HG02938 (cell line): ENCODE measurements around the gene ZMIZ1.

ENCODE experiments used
- ATAC-seq: cut with Tn5 transposase; IDR thresholded peaks from one replicate; pipeline ENCODE4 v1.9.1; 2021; ENCODE audit warnings: mild to moderate bottlenecking, moderate library complexity; ENCODE audit not compliant: unreplicated experiment

Gene ZMIZ1

DNA sequence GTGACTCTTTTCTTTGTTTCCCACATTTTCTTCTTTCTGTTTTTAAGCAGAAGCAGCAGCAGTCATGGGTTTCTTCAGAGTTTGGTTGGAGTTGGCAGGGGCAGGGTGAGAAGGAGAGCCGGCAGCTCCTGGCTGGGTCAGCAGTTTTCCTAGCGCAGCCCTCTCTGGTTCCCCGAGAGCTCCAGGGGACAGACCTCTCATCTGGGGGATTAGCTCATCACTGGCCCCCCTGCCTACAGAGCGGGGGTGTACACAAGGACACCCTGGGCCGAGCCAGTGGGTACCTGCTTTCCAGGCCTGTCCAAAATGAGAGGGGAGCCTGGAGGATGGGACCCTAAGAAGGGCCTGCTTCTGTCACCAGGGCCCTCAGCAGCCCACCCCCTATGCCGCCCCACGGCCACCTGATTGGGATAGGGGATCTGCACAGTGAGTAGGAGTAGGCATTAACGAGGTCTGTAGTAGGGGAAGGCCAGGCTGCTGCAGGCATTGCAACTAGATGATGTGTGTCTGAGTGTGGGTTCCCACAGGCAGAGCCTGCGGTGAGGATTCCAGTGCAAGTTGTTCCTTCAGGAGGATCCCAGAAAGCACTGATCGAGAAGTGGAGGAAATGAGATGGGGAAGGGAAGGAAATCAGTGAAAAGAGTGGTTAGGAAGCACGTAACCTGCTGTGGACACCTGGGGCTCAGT is 155.6 kb downstream of the ZMIZ1 start:
- no peak for ATAC-seq

DNA sequence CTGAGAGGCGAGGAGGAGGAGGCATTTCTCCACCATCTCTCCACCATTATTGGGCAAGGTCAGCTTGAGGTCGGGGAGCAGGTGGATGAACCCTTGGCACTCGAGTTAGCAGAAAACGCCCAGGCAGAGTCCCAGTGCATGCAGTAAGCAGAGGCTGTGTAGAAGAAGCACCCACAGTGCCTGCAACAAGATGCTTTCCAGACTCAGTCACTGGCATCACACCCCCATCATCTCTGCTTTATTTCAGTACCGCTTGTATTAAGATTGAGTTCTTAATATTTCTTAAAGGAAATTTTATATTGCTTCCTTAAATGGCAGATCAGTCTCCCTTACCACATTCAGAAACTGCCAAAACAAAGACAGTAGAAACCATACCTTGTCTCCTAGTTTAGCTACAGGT is 156.2 kb downstream of the ZMIZ1 start:
- no peak for ATAC-seq

DNA sequence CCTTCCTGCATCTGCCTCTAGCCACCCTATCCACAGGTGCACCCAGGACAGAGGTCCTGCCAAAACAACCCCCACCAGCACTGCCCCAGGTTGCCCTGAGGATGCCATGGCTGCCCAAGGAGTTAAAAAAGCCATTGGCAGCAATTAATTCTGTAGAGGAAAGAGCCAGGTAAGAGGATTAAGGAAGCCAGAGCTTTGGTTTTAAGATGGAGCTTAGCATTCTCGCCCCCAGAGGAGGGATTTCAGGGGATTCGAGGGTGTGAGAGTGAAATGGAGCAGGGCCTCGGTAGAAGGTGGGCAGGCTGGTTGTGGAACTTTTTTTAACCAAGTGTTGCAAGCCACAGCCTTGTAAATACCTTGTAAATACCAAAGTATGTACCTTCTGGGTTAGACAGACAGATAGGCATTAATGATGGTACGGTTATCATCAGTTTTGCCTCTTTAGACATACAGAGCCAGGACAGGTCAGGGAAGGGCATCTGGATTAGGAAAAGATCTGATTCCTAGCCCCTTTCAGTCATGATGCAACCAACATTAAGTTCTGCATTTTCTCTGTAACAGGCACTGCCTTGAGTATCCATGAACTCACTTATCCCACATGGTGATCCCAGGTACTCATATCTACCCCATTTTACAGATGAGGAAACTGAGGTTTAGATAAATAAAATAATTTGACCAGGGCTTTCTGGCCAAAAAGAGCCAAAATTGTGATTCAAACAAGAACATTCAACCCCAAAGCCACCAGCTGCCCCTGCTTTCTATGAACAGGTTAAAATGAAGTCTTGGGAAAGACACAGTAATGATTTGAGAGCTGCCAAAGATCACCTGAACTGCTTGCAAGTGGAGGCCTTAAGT is 157.9 kb downstream of the ZMIZ1 start:
- ATAC-seq: no peak

DNA sequence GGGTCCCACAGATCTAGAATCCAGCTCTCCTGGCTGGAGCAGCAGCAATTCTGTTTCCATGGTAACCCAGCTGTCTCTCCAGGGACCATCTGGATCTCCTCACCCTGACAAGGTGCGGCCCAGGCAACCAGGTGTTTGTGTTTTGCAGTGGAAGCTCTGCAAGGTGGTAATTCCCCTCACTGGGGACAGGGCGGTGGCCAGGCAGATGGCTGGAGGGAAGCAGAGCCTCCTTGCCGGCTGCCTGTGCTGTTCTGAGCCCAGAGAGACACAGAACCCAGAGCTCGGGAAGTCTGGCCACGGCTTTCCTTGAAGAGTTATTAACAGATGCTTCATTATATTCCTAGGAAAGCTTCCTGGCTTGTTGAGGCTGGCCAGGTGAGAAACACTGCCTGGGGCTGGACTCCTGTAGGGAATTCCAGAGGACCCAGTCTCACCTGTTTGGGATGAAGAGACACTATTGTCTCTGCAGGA is 160.3 kb downstream of the ZMIZ1 start:
- no peak for ATAC-seq

DNA sequence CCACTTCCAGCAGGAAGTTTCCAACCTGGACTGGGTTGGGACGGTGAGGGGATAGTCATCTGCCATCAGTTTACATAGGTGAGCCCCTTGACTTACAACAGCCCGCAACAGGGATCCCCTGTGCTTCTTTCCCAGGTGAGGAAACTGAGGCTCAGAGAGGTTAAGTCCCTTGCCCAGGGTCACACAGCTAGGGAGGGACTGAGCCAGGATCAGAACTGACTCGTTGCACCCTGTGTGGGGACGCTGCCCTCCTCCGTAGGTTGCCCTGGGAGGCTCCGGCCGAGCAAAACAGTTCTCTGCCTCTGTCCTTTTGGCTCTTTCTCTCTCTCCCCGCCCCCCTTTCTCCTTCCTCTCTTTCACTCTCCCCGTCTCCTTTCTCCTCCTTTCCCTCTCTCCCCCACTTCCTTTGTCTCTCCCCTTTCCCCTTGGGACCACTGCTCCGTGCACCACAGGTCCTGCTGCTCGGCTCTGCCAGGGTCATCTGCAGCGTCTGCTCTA is 161.1 kb downstream of the ZMIZ1 start:
- ATAC-seq: no peak

DNA sequence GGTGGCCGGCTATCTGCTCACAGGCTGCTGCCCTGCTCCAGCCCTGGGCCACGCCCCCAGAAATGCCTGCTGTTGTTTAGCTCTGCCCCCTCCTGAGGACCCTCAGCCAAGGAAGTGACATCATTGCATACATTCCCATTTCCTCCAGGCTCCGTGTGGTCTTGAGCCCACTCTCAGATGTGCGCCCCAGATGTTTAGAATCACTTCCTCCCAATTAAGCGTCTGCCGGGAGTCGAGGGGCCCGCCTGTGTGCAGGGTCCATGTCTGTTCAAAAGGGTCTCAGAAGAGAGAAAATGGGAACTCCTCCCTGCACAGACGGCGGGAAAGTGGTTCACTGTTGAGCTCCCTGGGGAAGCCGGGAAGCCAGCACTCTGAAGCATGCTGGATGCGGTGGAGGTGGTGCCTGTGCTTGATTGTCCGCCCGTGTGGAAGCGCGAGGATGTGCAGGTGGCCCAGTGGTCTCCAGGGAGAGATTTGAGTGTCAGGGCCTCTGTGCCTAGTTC is 161.6 kb downstream of the ZMIZ1 start:
- ATAC-seq: no peak

DNA sequence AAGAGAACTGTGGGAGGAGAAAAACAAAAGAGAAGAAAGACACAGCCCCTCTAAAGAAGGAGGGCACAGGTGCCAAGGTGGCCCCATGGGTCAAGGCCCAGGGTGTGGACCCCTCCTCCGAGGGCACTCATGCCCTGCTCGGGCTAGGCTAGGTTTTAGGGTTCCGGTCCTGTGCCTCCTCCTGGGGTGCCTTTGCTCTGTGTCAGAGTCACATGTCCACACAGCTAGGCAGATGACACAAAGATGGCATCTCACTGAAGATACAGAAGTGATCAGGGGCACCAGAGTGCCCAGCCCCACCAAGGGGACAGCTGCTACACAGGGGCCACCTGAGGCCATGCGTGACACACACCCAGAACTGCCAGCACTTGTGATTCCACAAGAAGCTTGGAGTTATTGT is 162.1 kb downstream of the ZMIZ1 start:
- no peak for ATAC-seq

DNA sequence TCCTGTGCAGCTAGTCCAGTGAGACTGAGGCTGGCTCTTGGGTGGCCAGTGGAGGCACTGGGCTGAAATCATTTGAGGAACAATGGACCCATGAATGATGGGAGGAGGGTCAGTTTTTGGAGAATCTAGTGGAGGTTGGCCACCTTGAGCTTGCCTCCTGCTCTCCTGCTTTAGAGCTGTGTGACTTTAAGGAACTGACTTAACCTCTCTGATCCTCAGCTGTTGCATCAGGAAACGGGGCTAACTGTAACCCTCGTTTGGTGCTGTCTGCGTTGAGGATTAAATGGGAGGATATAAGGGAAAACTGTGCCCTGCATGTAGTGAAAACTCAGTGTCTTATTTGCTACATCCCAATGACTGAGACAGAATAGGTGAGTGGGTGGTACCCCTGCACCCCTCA is 163.1 kb downstream of the ZMIZ1 start:
- no peak for ATAC-seq

DNA sequence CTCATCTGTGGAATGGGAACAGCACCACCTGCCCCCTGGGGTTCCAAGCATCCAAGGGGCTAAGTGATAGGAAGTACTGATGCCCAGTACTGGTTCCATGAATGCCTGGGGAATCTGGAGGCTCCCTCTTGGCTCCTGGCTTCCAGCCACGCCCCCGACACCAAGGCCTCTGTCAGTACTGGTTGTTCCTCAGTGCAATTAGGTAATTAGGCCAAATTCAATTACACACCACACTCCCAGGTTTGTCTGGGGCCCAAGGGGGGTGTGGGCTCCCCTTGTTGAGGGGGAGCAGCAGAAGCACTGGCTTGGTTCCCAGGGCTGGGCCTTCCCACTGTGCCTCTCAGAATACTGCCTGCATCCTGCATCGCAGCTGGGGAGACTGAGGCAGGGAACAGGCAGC is 164.1 kb downstream of the ZMIZ1 start:
- no peak for ATAC-seq

DNA sequence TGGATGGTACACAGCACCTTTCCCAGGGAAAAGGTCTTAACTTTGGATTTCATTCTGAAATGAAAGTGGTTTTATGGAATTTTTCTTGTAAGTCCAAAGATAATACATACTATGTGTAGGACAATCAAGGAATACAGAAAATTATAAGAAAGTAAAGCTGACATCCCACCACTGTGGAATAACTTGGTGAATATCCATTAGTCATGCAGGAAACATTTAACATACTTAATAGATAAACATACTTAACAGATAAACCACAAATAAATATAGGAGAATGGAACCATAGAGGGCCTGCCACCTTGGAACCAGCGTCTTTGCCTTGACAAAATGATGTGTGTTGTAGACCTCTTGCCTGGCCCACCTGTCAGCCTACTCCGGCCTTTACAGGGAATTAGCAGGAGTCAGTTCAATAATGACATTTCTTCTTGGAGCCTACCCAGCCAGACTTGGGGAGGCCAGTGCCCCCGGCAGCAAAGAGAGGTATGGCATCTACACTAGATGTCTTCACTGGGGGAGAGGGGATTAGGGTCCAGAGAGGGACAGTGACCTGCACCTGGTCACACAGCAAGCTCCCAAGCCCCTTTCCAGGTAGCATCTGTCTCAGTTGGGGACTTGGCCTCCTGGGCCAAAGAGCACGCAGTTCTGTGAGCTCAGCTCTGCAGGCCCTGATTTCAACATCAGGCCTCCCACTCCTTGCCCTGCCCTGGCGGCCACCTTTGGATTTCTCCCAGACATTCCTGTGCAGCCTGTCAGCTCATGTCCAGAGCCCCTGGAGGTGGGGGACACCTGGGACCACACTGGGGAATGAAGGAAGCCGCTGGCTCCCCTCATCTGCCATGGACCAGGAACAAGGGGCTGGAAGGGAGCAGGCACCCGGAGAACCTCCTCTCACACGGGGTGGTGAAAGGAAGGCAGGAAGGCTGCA is 165.9 kb downstream of the ZMIZ1 start:
- no peak for ATAC-seq

DNA sequence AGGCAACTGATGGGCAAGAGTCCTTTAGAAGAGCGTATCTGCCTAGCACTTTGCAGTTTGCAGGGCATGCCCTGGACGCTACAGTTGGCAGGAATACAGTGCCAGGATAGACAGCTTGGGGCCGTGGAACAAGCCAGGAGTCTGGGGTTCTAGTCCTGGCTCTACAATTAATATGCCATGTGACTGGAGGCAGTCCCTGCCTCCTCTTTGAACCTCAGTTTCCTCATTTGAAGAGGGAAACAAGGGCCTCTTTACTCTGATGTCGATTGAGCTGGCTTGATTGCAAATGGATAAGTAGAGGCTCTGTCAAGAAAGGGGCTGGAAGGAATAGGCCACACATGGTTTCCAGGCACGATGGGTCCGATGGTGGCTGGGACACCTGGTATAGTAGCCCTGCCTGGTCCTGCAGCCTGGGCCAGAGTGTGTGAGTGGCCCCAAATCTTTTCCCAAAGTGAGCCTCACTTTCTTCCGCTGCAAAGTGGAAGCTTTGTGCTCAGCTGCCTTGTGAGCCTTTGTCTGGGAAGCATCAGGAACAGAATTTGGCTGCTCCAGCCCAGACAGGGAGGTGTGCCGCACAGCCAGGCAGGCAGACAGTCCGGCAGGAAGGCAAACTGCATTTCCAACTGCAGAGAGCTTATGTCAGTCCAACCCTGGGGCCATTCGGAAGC is 167.1 kb downstream of the ZMIZ1 start:
- no peak for ATAC-seq

DNA sequence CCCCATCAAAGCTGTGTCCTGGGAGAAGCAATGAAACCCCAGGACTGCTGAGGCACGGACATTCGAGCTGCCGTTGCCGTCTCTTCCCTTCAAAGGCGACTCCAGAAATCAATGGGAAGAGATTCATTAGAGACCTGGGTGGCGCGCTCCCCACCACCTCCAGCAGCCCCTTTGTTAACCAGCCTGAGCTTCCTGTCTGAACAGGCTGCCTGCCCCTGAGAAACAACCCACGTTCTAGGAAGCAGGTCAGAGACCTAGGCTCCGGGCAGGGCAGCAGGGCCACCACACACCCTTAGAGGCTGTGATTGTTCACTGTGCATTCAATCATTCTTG is 167.6 kb downstream of the ZMIZ1 start:
- ATAC-seq: no peak

DNA sequence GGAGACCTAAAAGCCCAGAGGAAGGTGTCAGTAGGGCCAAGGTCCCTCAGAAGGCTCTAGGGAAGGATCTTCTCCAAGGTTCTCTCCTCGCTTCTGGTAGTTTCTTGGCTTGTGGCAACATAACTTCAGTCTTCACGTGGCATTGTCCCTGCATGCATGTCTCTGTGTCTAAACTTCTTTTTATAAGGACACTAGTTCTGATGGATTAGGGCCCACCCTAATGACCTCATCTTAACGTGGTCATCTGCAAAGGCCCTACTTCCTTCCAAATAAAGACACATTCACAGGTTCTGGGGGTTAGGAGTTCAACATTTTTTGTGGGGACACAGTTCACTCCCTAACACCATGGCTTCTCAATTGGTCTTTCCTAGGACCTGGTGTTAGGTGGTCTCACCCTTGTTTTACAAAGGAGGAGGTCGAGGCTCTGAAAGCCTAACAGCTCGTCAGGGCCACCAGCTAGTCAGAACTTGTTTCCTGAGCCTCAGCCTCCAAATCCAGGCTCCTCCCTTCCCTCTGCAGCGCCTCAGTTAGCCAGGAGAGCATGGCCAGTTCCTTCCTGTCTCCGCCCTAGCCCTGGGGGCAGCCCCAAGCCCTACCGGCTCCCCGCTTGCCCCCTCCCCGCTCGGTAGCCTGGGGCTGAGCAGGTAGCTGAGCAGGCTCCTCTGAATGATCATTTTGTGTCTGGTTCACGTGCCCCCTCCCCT is 168.8 kb downstream of the ZMIZ1 start:
- ATAC-seq: no peak

DNA sequence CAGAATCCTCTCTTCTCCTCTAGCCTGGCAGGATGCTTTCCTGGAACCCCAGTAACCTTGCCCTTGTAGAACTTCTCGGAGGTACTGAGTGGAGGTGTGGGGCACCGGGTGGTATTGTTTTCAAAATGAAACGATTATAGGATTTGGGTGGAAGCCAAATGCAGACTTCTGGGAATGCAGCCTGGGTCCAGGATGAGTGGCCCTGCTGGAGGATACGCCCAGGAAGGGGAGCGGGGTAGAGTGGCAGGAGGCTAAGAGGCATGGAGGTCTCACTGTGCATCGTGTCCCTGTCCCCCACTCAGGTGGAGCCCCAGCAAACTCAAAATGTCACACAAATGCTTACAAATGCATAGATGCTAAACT is 169.4 kb downstream of the ZMIZ1 start:
- ATAC-seq: no peak

DNA sequence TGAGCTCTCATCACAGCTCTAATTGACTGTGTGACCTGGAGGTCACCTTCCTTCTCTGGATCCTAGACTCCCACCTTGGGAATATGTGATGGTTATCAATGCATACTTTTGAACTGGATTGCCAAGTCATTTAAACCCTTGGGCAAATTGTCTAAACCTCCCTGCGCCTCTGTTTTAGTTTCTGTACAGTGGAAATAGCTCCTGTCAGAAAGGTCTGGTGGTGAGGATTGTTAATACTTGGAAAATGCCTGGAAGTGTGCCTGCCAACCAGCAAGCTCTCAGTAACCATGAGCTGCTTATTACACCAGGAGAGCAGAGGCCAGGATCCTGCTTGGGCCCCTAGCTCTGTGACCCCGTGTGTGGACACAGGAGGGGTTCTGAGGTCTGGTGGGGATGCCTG is 169.8 kb downstream of the ZMIZ1 start:
- no peak for ATAC-seq

DNA sequence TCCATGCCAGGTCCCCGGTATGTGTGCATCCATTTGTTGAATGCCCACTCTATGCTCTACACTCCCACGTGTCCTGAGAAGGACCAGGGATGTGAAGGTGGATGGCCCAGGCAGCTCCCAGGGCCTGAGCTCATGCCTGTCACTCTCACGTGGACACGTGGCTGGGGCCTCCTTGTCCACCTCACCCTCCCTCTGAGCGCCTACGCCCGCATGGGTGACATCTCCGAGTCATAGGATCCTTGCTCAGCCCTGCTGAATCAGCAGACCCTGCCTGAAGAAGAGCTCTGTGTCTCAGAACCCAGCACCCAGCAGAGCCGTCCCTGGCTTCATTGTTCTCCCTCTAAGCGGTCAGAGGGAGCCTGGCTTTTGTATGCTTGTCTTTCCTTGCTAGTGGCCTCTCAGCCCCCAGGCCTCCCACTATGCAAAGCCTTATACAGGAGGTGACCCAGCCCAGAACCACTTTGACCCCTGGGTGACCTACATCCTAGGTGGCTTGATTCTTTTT is 170.6 kb downstream of the ZMIZ1 start:
- ATAC-seq: no peak

DNA sequence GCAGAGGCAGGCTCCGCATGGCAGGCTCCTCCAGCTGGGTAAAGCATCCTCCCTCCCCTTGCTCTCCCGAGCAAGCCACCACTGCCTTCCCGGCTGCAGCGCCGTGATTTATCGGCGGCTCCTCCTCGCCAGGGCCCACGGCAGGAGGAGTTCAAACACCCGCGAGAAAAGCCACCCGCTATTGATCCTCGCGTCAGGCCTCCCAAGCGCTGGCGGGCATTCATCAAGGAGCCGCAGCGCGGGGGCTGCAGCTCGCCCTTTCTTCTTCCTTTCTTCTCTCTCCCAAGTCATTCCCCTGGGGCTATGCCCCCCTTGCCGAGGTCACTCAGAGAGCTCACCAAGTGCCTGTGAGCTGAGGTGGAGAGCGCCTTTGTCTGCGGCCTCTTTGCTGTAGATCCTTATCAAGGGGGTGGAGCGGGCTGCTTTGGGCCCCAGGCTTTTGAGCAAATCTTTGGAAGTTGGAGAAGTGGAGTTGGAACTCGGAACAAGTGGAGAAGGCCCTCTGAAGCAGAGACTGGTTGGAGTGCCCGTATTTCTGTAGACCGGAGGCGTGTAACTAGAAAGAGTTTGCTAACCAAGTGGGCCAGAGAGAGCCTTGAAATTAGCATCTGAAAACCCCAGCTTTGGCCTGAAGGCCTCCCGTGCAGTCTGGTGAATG is 171.3 kb downstream of the ZMIZ1 start:
- no peak for ATAC-seq

DNA sequence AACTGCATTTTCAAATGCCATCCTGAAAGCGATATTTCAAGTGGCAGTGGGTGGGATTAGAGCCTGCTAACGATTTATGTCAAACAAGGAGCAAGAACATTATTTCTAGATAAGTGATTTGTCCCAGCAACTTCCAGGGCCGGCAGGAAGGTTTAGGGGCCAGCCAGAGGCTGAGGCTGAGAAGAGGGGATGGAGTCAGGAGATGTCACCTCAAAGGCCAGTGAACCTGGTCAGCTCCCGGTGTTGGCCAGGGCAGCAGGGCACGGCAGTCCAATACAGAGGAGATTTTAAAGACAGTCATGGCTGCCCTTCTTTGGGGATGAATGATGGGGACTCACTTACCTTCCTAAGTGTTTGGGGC is 172.8 kb downstream of the ZMIZ1 start:
- no peak for ATAC-seq

DNA sequence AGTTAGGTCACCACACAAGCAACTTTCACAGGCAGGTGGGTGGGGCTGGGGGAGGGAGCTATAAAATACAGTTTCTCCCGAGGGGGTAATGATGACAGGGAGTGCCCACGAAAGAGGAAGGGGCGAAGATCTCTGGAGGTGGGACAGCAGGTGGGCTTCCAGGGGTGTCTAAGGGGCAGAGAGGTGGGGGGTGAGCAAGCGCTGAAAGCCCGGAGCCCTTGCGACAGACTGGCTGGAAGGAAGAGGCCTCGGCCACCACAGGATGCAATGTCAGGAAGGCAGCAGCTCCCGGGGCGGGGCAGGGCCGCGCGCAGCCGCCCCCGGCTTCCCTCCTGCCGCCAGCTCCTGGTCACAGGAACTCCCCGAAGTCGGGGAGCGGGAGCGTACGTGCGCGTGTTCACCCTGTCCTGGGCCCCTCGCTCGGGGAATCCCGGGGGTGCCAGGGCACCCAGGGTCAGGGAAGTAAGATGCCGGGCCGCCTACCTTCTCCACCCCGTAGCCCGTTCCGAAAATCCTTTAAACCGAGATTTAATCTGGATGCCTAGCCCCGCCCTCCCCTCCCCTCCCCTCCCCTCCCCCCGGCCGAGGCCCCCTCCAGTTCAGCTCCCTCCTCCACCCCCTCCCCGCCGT is 173.3 kb downstream of the ZMIZ1 start:
- ATAC-seq: peak; percentile 19
